Stimulated activated CD8-positive, alpha-beta memory T cell treated with anti-CD3 and anti-CD28 coated beads, Interleukin-12 subunit alpha, Interleukin-12 subunit beta, amount 100 ng/mL, for 1 hour (primary cell): Measurements from ENCODE around the gene HLA-DMA.

Experiments used
- DNase-seq: peaks from one replicate; pipeline ENCODE4 v3.0.0-alpha.2; 2020; ENCODE audit warnings: low read depth

Gene HLA-DMA

DNA sequence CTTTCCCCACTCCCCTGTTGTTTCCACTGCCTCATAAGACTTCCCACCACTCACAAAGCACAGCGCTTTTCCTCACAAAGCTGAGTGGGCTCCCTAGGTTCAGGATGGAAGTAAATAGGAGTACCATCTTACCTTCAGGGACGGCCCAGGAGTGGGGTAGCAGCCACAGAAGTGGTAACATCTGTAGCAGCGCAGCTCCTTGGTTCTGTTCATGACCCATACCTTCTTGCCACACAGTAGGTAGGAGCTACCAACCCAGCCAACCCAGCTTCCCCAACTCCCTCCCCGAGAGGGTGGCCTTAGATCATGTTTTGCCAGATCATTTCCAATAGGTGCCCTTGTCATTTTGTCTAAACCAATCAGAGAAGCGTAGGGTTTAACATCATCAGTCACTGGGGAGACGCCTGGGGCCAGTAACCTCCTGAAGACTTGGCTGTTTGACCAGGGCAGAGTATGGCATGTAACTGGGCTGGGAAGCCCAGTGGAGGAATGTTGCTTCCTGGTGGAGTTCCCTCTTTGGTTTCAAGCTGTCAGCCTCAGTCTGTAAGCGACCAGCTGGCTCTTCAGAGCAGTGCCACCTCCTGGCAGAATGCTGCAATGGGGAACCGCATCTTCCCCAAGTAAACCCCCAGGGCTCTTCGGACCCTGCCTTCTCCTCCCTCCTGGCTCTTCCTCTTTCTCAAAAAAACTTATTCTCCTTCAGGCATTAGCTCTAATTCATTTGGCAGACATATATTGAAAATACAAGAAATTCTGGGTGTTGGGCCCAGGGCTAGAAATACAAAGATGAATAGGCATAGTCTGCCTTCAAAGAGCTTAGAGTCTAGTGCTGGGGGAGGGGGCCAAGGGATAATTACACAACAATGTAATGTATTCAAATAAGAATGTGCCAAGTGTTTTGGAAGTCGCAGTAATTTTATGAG is at the start of gene HLA-DMA:
Gene HLA-DMA (minus strand): TSS at position 281 of the 923 bp plus-strand sequence. CDS start 61 bp downstream, at position 220.
- DNase-seq: no peak

DNA sequence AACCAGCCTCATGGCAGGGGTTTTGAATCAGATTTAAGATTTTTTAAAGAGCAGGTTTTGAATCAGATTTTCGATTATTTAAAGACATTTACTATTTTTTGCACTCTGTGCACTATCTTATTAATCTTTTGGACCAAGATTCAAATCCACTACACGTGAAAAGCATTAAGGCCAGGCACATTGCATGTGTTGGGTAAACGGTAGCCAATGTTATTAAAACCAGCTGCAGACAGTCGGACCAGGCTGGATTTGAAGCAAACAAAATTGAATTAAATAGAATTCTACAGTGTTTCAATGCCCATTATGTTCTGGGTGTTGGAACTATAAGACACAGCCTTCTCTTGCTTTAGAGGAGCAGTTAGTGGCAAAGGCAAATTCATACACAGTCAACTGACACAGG is 48.8 kb upstream of the HLA-DMA start:
- no peak for DNase-seq

DNA sequence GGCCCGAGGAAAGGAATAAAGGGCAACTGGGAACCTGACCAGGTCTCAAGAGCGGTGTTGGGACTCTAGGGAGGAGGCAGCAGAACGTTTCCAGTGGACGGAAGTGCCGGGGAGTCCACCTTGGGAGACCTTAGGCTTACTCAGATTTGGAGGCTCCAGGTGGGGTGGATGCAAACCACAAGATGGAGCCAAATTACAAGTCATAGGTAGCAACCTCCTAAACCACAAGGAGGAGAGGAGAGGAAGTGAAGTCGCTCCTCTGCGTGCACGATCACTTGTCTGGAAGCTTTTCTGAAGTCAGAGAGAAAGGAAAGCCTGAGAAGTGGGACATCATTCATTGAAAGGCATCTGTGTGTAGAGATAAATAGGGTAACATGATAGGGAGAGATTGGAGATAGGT is 47.2 kb upstream of the HLA-DMA start:
- DNase-seq: no peak

DNA sequence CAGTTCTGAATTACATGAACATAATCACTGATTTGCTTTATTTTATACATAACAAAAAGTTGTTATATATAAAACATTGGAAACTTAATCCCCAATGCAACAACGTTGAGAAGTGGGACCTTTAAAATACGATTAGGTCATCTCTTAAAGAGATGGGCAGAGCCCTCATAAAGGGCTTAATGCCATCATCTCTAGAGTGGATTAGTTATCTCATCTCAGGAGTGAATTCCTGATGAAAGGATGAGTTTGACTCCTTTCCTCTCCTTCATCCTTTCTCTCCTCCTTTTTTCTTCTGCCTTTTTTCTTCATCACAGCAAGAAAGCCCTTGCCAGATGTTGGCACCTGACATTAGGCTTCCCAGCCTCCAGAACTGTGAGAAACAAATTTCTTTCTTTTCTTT is 42.6 kb upstream of the HLA-DMA start:
- DNase-seq: no peak

DNA sequence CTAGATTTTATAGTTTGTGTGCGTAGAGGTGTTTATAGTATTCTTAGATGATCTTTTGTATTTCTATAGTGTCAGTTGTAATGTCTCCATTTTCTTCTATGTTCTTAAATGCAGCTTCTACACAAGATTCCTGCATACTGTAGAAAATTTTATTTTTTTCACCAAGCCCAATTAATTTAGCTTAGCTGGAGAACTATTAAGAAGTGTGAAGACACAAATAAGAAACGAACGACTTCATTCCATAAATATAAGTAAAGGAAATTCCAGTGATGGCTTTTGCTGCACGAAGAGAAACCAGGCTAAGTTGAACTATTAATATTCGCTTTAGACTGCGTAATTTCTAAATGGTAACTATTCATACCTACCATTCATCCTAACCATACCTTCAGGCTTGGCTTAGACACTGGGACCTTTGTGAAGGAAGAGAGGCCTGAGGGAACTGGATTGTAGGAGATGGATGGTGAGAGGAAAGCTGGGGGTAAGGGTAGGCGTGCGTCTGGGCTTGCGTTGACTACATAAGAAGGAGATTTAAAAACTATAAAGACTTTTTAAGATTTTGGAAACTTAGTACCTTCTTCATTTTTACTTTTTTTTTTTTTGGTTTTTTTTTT is 40.6 kb upstream of the HLA-DMA start:
- DNase-seq: no peak

DNA sequence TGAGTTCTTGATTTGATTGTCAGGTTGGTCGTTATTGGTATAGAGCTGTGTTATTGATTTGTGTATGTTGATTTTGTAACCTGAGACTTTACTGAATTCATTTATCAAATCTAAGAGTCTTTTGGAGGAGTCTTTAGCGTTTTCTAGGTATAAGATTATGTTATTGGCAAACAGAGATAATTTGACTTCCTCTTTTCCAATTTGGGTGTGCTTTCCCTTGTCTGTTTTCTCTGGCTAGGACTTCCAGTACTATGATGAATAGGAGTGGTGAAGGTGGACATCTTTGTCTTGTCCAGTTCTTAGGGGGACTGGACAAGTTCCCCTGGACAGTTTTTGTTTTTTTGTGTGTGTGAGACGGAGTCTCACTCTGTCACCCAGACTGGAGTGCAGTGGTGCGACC is 39.1 kb upstream of the HLA-DMA start:
- no peak for DNase-seq

DNA sequence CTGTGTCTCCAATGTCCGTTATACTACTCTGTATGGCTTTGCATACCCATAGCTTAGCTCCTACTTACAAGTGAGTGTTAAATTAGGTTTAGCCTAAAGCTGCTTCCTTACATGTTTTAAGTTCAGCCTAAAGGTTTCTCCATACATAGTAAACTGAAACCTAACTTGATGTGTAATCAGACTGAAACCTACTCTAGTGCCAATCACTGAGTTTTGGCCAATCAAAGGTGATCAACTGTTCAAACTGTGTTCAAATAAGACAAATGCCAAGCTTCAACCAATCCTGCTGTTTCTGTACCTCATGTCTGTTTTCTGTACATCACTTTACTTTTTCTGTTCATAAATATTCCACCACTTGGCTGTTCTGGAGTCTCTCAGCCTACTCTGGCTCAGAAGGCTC is 36.5 kb upstream of the HLA-DMA start:
- DNase-seq: no peak

DNA sequence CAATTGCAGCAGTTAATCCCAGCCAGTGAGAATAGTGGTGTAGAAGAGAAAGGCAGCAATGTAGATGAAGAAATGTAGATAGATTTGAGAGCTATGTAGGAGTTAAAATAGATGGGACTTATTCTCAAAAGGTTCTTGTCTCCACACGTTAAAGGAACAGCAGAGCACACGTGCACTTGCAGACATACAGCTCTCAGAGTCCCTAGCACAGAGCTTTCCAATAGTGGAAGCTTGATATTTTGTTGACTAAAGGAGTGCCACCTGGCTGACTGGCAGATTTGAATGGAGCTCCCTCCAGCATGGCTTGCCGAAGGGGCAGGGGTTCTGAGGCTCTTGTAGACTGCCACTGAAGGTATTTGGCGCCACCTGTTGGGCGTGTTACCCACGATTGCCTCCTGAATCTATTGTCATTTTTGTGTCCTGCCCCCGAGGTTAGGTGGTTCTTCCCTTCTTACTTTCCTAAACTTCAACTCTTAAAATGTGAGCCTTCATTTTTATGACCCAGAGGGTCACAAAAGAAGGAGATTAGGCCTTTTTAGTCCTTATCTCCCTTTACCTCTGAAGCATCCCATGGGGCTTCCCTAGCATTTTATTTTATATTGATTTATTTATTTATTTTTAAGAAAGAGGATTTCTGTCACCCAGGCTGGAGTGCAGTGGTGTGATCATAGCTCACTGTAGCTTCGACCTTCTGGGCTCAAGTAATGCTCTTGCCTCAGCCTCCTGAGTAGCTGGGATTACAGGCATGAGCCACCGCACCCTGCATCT is 31.9 kb upstream of the HLA-DMA start:
- peak; percentile 86 for DNase-seq

DNA sequence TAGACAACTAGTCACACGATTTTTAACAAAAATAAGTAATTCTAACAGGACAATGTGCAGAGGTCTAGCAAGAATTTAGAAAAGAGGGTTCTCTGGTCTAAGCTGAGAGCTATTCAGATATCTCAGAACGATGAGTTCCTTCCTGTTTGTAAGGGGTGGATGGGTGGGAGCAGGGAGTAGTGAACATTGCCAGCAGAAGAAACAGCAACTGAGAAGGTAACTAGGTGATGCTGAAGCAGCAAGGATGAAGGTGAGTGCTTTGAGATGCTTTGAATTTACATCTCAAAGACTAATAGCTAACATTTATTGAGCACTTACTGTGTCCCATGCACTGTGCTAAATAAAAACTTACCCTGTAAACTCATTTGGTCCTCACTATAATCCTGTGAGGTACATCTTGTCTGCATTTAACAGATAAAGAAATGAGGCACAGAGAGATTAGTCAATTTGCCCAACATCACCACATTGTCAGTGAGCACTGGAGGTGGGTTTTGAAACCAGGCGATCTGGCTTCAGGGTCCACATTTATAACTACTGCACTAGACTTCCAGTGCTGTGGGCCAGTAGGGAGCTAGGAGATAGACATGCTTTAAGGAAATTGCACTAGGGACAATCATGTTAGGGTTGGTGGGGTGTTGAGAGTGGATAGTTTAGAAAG is 31.2 kb upstream of the HLA-DMA start:
- no peak for DNase-seq

DNA sequence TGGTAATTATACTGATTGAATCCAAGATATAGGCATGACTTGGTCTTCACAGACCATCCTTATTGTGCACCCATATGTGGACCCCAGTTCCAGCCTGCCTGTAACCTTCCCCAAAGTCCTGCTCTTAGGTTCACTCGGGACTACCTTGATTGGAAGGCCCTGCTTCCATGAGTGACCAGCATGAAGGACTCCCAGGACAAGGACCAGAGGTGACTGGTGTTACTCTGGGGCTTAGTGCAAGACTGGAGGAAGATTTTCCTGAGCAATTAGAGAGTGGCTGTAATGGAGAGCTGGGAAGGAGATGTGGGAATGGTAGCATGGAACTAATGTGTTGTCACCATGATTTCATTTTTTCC is 30.6 kb upstream of the HLA-DMA start:
- DNase-seq: no peak

DNA sequence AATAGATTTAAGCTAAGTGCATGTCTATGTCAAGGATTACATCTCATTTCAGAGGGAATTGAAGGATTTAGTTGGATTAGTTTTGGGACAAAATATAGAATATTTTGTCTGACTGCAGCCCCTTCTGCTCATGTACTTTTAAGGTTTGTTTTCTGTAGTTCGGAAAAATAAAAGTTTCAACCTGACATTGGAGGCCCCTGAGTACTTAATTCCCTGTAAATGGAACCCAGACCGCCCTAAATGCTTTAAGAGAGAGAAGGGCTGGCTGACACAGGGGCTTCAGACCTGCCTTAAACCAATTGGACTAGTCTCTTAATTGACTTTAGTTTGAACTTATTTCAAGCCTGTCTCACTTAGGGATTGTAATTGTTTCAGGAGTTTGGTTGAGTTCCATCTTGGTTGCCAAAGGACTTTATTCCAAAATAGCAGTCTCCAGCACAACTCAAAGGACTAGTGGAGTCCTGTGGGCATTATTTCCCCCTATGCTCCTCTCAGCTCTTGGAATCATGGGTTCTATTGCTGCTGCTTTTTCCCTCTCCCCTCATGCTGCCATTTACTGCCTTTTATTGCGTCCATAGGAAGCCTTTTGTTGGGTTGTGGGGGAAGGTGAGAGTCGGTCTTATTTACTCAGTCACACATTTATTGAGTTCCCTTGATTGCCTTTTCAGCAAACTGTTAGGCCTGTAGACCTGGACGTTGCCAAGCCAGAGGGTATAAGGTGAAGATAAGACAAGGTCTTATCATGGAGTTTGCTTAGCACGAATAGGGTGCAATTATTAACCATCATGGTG is 30.0 kb upstream of the HLA-DMA start:
- DNase-seq: no peak

DNA sequence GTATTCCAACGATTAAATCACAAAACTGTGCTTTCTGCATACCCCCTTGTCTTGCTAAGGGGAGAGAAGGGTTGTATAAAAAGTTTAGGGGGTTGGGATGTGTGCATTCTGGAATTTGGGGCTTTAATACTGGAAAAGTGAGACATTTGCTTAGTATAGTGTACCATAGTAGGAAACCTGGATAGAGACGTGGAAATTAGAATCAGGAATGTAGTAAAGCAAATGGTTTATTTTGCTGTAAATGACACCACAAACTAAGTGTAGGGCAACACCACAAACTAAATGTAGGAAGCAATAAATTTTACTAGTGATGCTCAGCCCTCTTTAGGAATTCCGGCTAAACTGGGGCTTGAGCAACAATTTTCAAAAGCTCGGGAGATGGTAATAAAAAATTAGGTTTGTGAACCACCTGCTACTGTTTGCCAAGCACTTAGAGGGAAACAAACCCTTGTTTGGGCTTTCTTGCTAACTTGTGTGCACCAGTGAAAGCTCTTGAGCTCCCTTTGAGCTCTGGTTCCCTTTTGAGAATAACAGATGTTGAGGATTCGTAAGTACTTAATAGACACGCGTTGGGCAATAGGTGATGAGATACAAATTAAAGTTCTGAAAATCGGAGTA is 29.3 kb upstream of the HLA-DMA start:
- DNase-seq: no peak

DNA sequence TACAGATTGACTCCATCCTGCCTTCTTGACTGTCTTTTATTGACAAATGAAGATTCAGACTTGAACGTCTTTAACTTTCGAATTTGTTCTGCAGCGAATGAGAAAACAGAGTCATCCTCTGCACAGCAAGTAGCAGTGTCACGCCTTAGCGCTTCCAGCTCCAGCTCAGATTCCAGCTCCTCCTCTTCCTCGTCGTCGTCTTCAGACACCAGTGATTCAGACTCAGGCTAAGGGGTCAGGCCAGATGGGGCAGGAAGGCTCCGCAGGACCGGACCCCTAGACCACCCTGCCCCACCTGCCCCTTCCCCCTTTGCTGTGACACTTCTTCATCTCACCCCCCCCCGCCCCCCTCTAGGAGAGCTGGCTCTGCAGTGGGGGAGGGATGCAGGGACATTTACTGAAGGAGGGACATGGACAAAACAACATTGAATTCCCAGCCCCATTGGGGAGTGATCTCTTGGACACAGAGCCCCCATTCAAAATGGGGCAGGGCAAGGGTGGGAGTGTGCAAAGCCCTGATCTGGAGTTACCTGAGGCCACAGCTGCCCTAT is 27.7 kb upstream of the HLA-DMA start:
- DNase-seq: no peak

DNA sequence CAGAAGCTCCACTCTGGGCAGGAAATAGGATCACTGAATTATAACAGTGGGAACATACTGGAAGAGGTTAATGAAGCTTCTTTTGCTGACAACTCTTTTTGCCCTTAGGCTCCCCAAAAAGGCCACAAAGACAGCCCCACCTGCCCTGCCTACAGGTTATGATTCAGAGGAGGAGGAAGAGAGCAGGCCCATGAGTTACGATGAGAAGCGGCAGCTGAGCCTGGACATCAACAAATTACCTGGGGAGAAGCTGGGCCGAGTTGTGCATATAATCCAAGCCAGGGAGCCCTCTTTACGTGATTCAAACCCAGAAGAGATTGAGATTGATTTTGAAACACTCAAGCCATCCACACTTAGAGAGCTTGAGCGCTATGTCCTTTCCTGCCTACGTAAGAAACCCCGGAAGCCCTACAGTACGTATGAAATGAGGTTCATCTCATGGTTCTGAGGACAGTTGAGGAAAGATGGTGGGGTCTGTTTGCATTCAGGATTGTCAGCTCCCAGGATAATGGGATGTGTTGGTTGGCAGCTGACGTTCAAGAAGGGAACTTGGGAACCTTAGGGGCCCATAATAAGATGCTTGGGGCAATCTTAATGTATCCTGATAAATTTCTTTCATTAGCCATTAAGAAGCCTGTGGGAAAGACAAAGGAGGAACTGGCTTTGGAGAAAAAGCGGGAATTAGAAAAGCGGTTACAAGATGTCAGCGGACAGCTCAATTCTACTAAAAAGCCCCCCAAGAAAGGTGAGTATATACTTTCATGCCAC is 27.0 kb upstream of the HLA-DMA start:
- no peak for DNase-seq

DNA sequence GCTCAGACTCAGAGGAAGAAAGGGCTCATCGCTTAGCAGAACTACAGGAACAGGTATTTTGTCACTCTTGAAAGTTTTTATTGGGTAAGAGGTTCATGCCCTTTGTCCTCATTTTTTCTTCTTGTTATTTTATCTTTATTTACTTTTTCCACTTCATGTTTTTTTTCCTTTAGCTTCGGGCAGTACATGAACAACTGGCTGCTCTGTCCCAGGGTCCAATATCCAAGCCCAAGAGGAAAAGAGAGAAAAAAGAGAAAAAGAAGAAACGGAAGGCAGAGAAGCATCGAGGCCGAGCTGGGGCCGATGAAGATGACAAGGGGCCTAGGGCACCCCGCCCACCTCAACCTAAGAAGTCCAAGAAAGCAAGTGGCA is 25.0 kb upstream of the HLA-DMA start:
- DNase-seq: no peak

DNA sequence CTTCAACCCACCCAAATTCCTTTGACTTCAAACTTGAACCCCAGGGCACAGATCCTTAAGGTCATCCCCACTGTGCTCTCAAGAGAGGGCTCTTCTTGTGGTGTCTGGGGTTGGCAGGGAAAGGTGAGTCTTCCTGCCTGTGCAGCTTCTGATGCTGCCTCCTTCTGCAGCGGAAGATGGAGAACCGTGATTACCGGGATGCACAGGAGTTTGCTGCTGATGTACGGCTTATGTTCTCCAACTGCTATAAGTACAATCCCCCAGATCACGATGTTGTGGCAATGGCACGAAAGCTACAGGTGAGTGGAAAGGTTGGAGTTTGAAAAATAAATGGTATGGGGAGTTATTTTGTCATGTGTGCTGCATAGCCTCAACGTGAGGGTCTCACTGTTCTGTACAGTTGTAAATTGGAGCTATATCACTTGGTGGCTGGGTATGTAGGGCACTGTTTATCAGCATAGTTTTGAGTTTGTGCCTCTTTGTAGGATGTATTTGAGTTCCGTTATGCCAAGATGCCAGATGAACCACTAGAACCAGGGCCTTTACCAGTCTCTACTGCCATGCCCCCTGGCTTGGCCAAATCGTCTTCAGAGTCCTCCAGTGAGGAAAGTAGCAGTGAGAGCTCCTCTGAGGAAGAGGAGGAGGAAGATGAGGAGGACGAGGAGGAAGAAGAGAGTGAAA is 24.5 kb upstream of the HLA-DMA start:
- DNase-seq: no peak

DNA sequence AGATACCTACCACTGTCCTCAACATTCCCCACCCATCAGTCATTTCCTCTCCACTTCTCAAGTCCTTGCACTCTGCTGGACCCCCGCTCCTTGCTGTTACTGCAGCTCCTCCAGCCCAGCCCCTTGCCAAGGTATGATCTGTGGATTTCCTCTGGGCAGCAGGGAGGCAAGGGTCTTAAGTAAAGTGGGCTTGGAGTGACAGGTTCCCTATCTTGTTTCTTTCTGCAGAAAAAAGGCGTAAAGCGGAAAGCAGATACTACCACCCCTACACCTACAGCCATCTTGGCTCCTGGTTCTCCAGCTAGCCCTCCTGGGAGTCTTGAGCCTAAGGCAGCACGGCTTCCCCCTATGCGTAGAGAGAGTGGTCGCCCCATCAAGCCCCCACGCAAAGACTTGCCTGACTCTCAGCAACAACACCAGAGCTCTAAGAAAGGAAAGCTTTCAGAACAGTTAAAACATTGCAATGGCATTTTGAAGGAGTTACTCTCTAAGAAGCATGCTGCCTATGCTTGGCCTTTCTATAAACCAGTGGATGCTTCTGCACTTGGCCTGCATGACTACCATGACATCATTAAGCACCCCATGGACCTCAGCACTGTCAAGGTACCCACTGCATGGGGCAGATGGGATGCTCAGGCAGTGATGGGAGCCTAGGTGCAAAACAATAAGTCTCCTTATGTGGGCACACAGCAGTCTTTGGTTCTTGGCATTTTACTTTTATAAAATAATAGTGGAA is 23.6 kb upstream of the HLA-DMA start:
- DNase-seq: no peak

DNA sequence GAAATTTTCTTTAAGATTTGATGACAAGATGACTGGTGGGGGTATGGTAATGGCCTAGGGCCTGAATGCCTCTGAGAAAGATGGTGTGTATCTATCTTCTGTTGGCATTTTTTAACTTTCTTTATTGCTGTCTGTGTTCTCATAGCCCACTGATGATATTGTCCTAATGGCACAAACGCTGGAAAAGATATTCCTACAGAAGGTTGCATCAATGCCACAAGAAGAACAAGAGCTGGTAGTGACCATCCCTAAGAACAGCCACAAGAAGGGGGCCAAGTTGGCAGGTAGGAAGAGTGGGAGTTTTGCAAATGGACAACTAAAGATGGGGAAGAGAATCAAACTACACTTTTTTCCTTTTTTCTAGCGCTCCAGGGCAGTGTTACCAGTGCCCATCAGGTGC is 23.0 kb upstream of the HLA-DMA start:
- DNase-seq: no peak
